IPS-18c (cell line): ENCODE data around the gene MUC3A.
A peak's percentile ranks its signal among the peaks of the same experiment; 100 is the strongest.

Source experiments
- H3K4me3 ChIP-seq: 2 replicates; pipeline ENCODE4 v1.7.0; 2013; ENCODE audit warnings: low read depth, mild to moderate bottlenecking, low read length, moderate library complexity; ENCODE audit not compliant: insufficient read depth
- H3K9me3 ChIP-seq: one replicate; pipeline ENCODE4 v1.6.1; 2013; ENCODE audit warnings: mild to moderate bottlenecking, low read length, moderate library complexity; ENCODE audit not compliant: control insufficient read depth, insufficient read depth

The MUC3A gene

GRCh38 chr7:100942045-100942774 is 7.1 kb upstream of the MUC3A start:
- H3K4me3 ChIP-seq: no peak overlapping the region
- H3K9me3 ChIP-seq: peaks cover 2% of the 10 kb centered on the region

GRCh38 chr7:100943693-100944092 is 5.6 kb upstream of the MUC3A start:
- no peak overlapping the region for H3K4me3 ChIP-seq

DNA sequence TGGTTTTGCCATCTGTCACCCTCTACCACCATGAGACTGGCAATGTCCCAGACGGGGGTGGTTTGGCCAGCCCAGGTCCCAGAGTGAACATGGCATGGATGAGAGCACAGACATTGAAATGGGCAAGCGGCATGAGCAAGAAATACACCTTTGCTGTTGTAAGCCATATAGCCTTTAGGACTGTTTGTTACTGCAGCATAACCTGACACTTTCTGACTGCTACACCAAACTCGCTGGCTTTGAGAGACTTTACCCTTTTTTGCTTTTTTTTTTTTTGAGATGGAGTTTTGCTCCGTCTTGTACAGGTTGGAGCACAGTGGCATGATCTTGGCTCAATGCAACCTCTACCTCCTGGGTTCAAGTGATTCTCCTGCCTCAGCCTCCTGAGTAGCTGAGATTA is 5.2 kb upstream of the MUC3A start:
- no peak overlapping the region; the same call in 1 of the 2 replicates for H3K4me3 ChIP-seq
- peaks cover 2% of the 10 kb centered on the region for H3K9me3 ChIP-seq

More at GRCh38 chr7:100943693-100944092, 5.6 kb upstream of the MUC3A start:
- peaks cover 2% of the 10 kb centered on the region for H3K9me3 ChIP-seq

DNA sequence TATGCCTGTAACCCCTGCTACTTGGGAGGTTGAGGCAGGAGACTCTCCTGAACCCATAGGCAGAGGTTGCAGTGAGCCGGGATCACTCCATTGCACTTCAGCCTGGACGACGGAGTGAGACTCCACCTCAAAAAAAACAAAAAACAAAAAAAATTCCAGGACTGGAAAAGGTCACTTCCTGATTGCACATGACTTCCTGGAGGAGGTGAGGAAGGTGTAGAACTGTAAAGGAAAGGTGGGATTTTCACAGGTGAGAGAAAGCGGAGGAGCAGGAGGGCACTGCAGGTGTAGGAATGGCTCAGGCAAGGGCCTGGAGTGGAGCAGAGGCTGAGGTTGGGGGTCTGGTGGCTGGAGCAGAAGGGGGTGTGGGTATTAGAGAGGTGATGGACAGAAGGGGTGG is 3.2 kb upstream of the MUC3A start:
- no peak overlapping the region for H3K4me3 ChIP-seq

DNA sequence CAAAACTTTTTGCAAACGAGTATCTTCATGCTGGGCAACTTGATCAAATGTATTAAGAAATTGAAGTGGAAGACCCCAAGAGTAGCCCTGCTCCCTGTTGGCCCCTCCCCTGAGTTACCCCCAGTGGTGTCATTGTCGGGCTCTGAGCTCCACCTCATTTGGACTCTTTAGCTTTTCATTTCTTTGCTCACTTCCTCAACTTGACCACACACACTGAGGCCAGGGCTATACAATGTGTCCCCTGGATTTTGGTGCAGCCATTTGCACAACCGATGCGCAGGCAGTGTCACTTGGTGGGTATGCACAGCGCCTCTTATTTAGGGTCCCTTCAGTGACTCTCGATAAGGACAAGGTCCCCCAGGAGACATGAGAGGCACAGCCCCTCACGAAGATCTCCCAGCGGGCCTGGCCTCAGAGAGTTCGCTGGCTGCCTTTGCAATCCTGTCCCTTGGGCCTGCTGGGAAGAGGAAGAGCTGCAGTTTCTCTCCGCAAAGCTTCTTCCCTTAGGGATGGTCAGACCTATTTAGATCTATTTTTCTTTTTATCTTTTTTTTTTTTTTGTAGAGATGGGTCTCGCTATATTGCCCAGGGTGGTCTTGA is 2.5 kb upstream of the MUC3A start:
- peaks cover 2% of the 10 kb centered on the region for H3K9me3 ChIP-seq
- H3K4me3 ChIP-seq: no peak overlapping the region

More for the DNA sequence above, 3.2 kb upstream of the MUC3A start:
- H3K9me3 ChIP-seq: peaks cover 2% of the 10 kb centered on the region

DNA sequence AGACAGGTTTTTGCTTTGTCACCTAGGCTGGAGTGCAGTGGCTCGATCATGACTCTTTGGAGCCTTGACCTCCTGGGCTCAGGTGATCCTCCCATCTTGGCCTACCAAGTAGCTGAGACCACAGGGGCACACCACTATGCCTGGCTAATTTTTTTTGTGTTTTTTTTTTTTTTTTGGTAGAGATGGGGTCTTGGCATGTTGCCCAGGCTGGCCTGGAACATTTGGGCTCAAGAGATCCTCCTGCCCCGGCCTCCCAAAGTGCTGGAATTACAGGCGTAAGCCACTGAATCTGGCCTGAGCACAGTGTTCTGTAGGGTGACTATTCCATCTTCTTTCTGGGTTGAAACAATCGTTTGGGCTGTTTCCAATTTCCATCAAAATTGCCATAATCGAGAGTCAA is 1.5 kb upstream of the MUC3A start:
- Histone ChIP-seq H3K4me3 (no peak overlapping the region), H3K9me3 (peaks cover 2% of the 10 kb centered on the region)

GRCh38 chr7:100949933-100950443 is 654 bp downstream of the MUC3A start:
- H3K4me3 ChIP-seq: peak overlapping the region; percentile 9; the same call in 1 of the 2 replicates
- no peaks in the 10 kb centered on the region for H3K9me3 ChIP-seq

DNA sequence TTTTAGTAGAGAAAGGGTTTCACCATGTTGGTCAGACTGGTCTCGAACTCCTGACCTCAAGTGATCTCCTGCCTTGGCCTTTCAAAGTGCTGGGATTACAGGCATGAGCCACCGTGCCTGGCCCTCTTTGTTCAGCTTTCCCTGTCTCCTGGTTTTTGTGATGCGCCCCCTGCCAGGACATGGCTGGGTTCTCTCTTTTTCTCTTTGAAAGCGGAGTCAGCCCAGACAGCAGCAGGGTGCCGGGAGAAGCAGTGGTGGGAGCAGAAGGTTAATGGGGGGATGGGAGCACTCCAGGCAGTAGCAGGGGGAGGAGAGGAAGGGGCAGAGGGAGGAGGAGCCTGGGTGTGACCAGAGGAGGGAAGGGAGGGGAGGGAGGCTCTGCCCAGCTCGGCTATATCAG is 1.8 kb downstream of the MUC3A start:
- Histone ChIP-seq H3K9me3 (no peaks in the 10 kb centered on the region), H3K4me3 (no peak overlapping the region)

GRCh38 chr7:100951888-100952560 is 2.7 kb downstream of the MUC3A start:
- no peak overlapping the region for H3K4me3 ChIP-seq
- no peaks in the 10 kb centered on the region for H3K9me3 ChIP-seq

DNA sequence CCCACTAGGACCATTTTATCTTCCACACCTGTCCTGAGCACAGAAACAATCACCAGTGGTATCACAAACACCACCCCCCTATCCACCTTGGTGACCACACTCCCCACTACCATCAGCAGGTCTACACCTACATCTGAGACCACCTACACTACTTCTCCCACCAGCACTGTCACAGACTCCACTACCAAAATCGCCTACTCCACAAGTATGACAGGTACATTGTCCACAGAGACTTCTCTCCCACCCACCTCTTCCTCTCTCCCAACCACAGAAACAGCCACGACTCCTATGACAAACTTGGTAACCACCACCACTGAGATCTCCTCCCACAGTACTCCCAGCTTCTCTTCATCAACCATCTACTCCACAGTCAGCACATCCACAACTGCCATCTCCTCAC is 3.3 kb downstream of the MUC3A start:
- H3K9me3 ChIP-seq: no peaks in the 10 kb centered on the region
- H3K4me3 ChIP-seq: no peak overlapping the region

DNA sequence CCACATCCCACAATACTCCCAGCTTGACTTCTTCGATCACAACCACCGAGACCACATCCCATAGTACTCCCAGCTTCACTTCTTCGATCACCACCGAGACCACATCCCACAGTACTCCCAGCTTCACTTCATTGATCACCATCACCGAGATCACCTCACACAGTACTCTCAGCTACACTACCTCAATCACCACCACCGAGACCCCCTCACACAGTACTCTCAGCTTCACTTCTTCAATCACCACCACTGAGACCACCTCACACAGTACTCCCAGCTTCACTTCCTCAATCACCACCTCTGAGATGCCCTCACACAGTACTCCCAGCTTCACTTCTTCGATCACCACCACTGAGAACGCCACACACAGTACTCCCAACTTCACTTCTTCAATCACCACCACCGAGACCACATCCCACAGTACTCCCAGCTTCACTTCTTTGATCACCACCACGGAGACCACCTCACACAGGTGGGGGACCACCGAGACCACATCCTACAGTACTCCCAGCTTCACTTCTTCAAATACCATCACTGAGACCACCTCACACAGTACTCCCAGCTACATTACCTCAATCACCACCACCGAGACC is 8.6 kb downstream of the MUC3A start:
- Histone ChIP-seq H3K4me3 (no peak overlapping the region), H3K9me3 (no peaks in the 10 kb centered on the region)

DNA sequence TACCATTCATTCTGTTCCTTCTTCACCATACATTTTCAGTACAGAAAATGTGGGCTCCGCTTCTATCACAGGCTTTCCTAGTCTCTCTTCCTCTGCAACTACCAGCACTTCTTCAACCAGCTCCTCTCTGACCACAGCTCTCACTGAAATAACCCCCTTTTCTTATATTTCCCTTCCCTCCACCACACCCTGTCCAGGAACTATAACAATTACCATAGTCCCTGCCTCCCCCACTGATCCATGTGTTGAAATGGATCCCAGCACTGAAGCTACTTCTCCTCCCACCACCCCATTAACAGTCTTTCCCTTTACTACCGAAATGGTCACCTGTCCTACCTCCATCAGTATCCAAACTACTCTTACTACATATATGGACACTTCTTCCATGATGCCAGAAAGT is 10.6 kb downstream of the MUC3A start:
- no peaks in the 10 kb centered on the region for H3K9me3 ChIP-seq
- no peak overlapping the region for H3K4me3 ChIP-seq

- no peak overlapping the region for H3K4me3 ChIP-seq
- H3K9me3 ChIP-seq: no peaks in the 10 kb centered on the region
Observed at GRCh38 chr7:100962537-100962936, 13.2 kb downstream of the MUC3A start.

- no peaks in the 10 kb centered on the region for H3K9me3 ChIP-seq
Observed at GRCh38 chr7:100963386-100963785, 14.1 kb downstream of the MUC3A start.

DNA sequence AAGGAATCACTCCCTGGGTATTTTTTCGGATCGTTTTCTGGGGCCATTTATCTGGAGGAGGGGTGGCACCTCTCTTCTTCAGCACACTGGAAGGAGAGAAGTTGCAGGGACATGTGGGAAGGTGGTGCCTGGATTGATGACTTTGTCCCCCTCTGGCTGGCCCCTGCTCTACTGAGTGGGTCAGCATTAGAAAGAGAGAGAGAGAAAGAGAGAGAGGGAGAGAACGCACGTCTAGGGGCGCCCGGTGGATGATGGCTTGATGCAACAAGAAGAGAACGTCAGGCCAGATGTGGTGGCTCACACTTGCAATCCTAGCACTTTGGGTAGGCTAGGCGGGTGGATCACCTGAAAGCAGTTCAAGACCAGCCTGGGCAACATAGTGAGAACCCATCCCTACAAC is 14.5 kb downstream of the MUC3A start:
- Histone ChIP-seq H3K4me3 (no peak overlapping the region), H3K9me3 (no peaks in the 10 kb centered on the region)

More at GRCh38 chr7:100963386-100963785, 14.1 kb downstream of the MUC3A start:
- no peak overlapping the region for H3K4me3 ChIP-seq

DNA sequence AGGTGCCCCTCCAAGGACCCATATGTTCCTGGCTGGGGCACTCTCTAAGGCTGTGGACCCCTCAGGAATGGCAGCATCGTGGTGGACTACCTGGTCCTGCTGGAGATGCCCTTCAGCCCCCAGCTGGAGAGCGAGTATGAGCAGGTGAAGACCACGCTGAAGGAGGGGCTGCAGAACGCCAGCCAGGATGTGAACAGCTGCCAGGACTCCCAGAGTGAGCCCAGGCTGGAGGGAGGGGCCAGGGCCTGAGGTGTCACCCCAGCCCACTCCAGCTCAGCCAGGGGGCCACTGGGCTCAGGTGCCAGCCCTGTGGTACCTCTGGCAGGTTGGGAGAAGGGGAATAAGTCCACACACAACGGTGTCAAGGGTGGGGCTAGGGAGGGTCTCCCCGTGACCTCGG is 15.3 kb downstream of the MUC3A start:
- H3K4me3 ChIP-seq: no peak overlapping the region
- H3K9me3 ChIP-seq: no peaks in the 10 kb centered on the region

- Histone ChIP-seq H3K9me3 (no peaks in the 10 kb centered on the region), H3K4me3 (peak overlapping the region; percentile 79)
Observed at GRCh38 chr7:100965045-100965722, 15.8 kb downstream of the MUC3A start.
